Liver (tissue), 9 donors: Measurements from ENCODE around the gene ICAM3. TPM values are rescaled to one million over a fixed set of nuclear protein-coding genes. Genes with fewer than 3 reads are reported as not detected.

Source experiments
- DNase-seq: peaks from one replicate; pipeline ENCODE4 v3.0.0-alpha.2; 2017; ENCODE audit warnings: low spot score
- H3K27ac ChIP-seq, 2 donors: one replicate each; pipeline ENCODE4 v1.7.0; 2013; ENCODE audit warnings: inconsistent platforms in 2 of 2, low read length in 2 of 2, control low read depth in 1 of 2, low read depth in 1 of 2, mild to moderate bottlenecking in 1 of 2
- H3K27me3 ChIP-seq, 4 donors: one replicate each; pipeline versions ENCODE4 v1.6.1 to v1.7.0; 2013; ENCODE audit warnings: low read length in 3 of 4, inconsistent platforms in 1 of 4, mild to moderate bottlenecking in 1 of 4, moderate library complexity in 1 of 4; ENCODE audit not compliant: control insufficient read depth in 4 of 4, insufficient read depth in 4 of 4
- H3K36me3 ChIP-seq, 4 donors: one replicate each; pipeline versions ENCODE4 v1.6.1 to v1.7.0; 2013; ENCODE audit warnings: low read length in 3 of 4, mild to moderate bottlenecking in 3 of 4, low read depth in 1 of 4, moderate library complexity in 1 of 4; ENCODE audit not compliant: control insufficient read depth in 4 of 4, insufficient read depth in 3 of 4
- H3K4me1 ChIP-seq, 4 donors: one replicate each; pipeline versions ENCODE4 v1.6.1 to v1.7.0; 2013; ENCODE audit warnings: low read length in 3 of 4, mild to moderate bottlenecking in 3 of 4, moderate library complexity in 1 of 4; ENCODE audit not compliant: control insufficient read depth in 4 of 4, insufficient read depth in 4 of 4
- H3K4me3 ChIP-seq, 3 donors: one replicate each; pipeline versions ENCODE4 v1.6.1 to v1.7.0; 2013; ENCODE audit warnings: low read length in 3 of 3, control low read depth in 1 of 3, low read depth in 1 of 3, mild to moderate bottlenecking in 1 of 3
- H3K9ac ChIP-seq, 2 donors: one replicate each; pipeline ENCODE4 v1.7.0; 2013; ENCODE audit warnings: low read length in 2 of 2, mild to moderate bottlenecking in 2 of 2, moderate library complexity in 2 of 2, control low read depth in 1 of 2, low read depth in 1 of 2
- H3K9me3 ChIP-seq, 4 donors: one replicate each; pipeline versions ENCODE4 v1.6.1 to v1.7.0; 2013; ENCODE audit warnings: low read length in 3 of 4; ENCODE audit not compliant: control insufficient read depth in 4 of 4
- ATF3 ChIP-seq: IDR thresholded peaks from 2 replicates; pipeline ENCODE4 v1.6.1; 2016; ENCODE audit warnings: antibody characterized with exemption
- CTCF ChIP-seq: fragments of 150-350 bp; IDR thresholded peaks from 2 replicates; pipeline ENCODE4 v1.5.1; 2017; ENCODE audit warnings: improper control_type of control experiment, low read depth, low read length; ENCODE audit not compliant: missing input control
- EGR1 ChIP-seq, 2 donors: IDR thresholded peaks; 2 replicates each; pipeline ENCODE4 v1.6.1; 2016 to 2018; ENCODE audit warnings: antibody characterized with exemption in 2 of 2, low read depth in 2 of 2
- FOXA1 ChIP-seq: IDR thresholded peaks from 2 replicates; pipeline ENCODE4 v1.6.1; 2016; ENCODE audit warnings: antibody characterized with exemption
- FOXA2 ChIP-seq: IDR thresholded peaks from 2 replicates; pipeline ENCODE4 v1.6.1; 2016; ENCODE audit warnings: antibody characterized with exemption
- GABPA ChIP-seq, 2 donors: IDR thresholded peaks in 1 of 2; conservative IDR thresholded peaks in 1 of 2; 2 replicates each; pipeline ENCODE4 v1.6.1; 2016; ENCODE audit warnings: antibody characterized with exemption in 2 of 2, mild to moderate bottlenecking in 1 of 2, moderate library complexity in 1 of 2
- HNF4A ChIP-seq, 2 donors: conservative IDR thresholded peaks; 2 replicates each; pipeline ENCODE4 v1.6.1; 2016; ENCODE audit warnings: antibody characterized with exemption in 2 of 2, mild to moderate bottlenecking in 2 of 2
- HNF4G ChIP-seq: IDR thresholded peaks from 2 replicates; pipeline ENCODE4 v1.6.1; 2016; ENCODE audit warnings: antibody characterized with exemption
- JUND ChIP-seq, 2 donors: IDR thresholded peaks; 2 replicates each; pipeline ENCODE4 v1.6.1; 2016; ENCODE audit warnings: antibody characterized with exemption in 2 of 2
- MAX ChIP-seq: IDR thresholded peaks from 2 replicates; pipeline ENCODE4 v1.6.1; 2016; ENCODE audit warnings: antibody characterized with exemption
- NR2F2 ChIP-seq: IDR thresholded peaks from 2 replicates; pipeline ENCODE4 v1.6.1; 2016; ENCODE audit warnings: antibody characterized with exemption
- RAD21 ChIP-seq, 2 donors: IDR thresholded peaks; 2 replicates each; pipeline ENCODE4 v1.6.1; 2016; ENCODE audit warnings: antibody characterized with exemption in 2 of 2, mild to moderate bottlenecking in 2 of 2
- REST ChIP-seq: IDR thresholded peaks from 2 replicates; pipeline ENCODE4 v1.6.1; 2016; ENCODE audit warnings: antibody characterized with exemption, mild to moderate bottlenecking
- RXRA ChIP-seq, 2 donors: IDR thresholded peaks; 2 replicates each; pipeline ENCODE4 v1.6.1; 2017 to 2018; ENCODE audit warnings: antibody characterized with exemption in 2 of 2, mild to moderate bottlenecking in 1 of 2
- SP1 ChIP-seq: IDR thresholded peaks from 2 replicates; pipeline ENCODE4 v1.6.1; 2018; ENCODE audit warnings: antibody characterized with exemption, mild to moderate bottlenecking
- TAF1 ChIP-seq: conservative IDR thresholded peaks from 2 replicates; pipeline ENCODE4 v1.6.1; 2016; ENCODE audit warnings: antibody characterized with exemption, mild to moderate bottlenecking
- YY1 ChIP-seq: IDR thresholded peaks from 2 replicates; pipeline ENCODE4 v1.6.1; 2016; ENCODE audit warnings: antibody characterized with exemption, mild to moderate bottlenecking
- ZBTB33 ChIP-seq: IDR thresholded peaks from 2 replicates; pipeline ENCODE4 v1.6.1; 2016; ENCODE audit warnings: antibody characterized with exemption
- WGBS: extraction: QIAGEN DNeasy Blood & Tissue Kit; methylation state at CpG from one replicate; pipeline ENCODE4 v1.1.7; 2013; 5-methylcytosine and 5-hydroxymethylcytosine counted together
- polyA plus RNA-seq, 2 donors: library from polyadenylated mRNA; stranded (reverse) in 1 of 2; unstranded in 1 of 2; fragments of 200-250 nt in 1 of 2; fragments of >200 nt in 1 of 2; fragmentation: Nextera tagmentation in 1 of 2; extraction: Ambion mirVana in 1 of 2; gene quantifications; one replicate each; pipeline versions ENCODE4 v1.2.1 to v1.2.3, GENCODE V29; 2013 to 2015
- total RNA-seq, 2 donors: library from RNA; depleted of rRNA; stranded (reverse); fragments of >200 nt; gene quantifications; one replicate each; pipeline ENCODE4 v1.2.3, GENCODE V29; 2014
- donor health status: healthy.
- donor health status: healthy.
- donor health status: healthy.
- donor health status: healthy.
- donor health status: healthy.

Gene ICAM3
- total and polyA plus RNA-seq, 4 donors, result 15.9 to 62.8 (median 21.0) TPM

- Histone ChIP-seq H3K4me1 (peaks cover 4 to 19% (median 12%) of the 10 kb centered on the region in 4 donors), H3K4me3 (no peak overlapping the region), H3K36me3 (peaks cover 6 to 47% (median 21%) of the 10 kb centered on the region in 4 donors), H3K9me3 (no peaks in the 10 kb centered on the region), H3K9ac (no peak overlapping the region), H3K27me3 (no peaks in the 10 kb centered on the region), H3K27ac (no peak overlapping the region)
- no peak for DNase-seq
- 98% methylated on average over 12 of the region's 12 CpGs for WGBS
- TF ChIP-seq ZBTB33 (no peak), FOXA1 (no peak), RXRA (IDR thresholded peaks at IDR 0.05) (no peak), HNF4A (conservative IDR thresholded peaks at IDR 0.05) (no peak), SP1 (no peak), CTCF (no peak), YY1 (no peak), EGR1 (IDR thresholded peaks at IDR 0.05; ENCODE audit: low read depth in 2 of 2) (no peak), JUND (IDR thresholded peaks at IDR 0.05) (no peak), REST (no peak), FOXA2 (no peak), RAD21 (IDR thresholded peaks at IDR 0.05) (no peak), TAF1 (no peak), HNF4G (no peak), MAX (no peak), ATF3 (no peak), GABPA (IDR thresholded peaks at IDR 0.05 in 1 of 2, conservative IDR thresholded peaks at IDR 0.05 in 1 of 2) (no peak), NR2F2 (no peak)
Observed at GRCh38 chr19:10356431-10356830, 17.0 kb upstream of the ICAM3 start.
